Adrenal gland (tissue), 12 donors: Measurements from ENCODE around the gene MAZ. TPM values are rescaled to one million over a fixed set of nuclear protein-coding genes. Genes with fewer than 3 reads are reported as not detected.

Source experiments
- DNase-seq, 7 donors: peaks; one replicate each; pipeline ENCODE4 v3.0.0-alpha.2; 2019 to 2020
- H3K27ac ChIP-seq, 5 donors: fragments of 200-600 bp; sonication (generic) in 4 of 5; 1 replicate in 3 of 5; 2 replicates in 2 of 5; pipeline versions ENCODE4 v1.5.1 to v1.8.0; 2016 to 2020; ENCODE audit warnings: mild to moderate bottlenecking in 1 of 5
- H3K27me3 ChIP-seq: fragments of 200-600 bp; 2 replicates; pipeline ENCODE4 v1.8.0; 2021
- H3K36me3 ChIP-seq, 2 donors: fragments of 200-600 bp; replicated peaks in 1 of 2; 1 replicate in 1 of 2; 2 replicates in 1 of 2; pipeline versions ENCODE4 v1.5.1 to v1.8.0; 2018 to 2022
- H3K4me1 ChIP-seq, 2 donors: fragments of 200-600 bp; replicated peaks in 1 of 2; 1 replicate in 1 of 2; 2 replicates in 1 of 2; pipeline versions ENCODE4 v1.5.1 to v1.8.0; 2018 to 2021
- H3K4me3 ChIP-seq, 4 donors: fragments of 200-600 bp; sonication (generic) in 3 of 4; one replicate each; pipeline ENCODE4 v1.5.1; 2016 to 2018
- H3K9me3 ChIP-seq, 3 donors: fragments of 200-600 bp; sonication (generic) in 1 of 3; replicated peaks in 1 of 3; 1 replicate in 2 of 3; 2 replicates in 1 of 3; pipeline versions ENCODE4 v1.5.1 to v1.8.0; 2016 to 2021
- CTCF ChIP-seq, 6 experiments: fragments of 450-650 bp in 4 of 6; fragments of 200-600 bp in 2 of 6; sonication (generic) in 1 of 6; IDR thresholded peaks; 1 replicate in 5 of 6; 2 replicates in 1 of 6; pipeline versions ENCODE4 v1.5.1 to v1.8.0; 2016 to 2021; ENCODE audit warnings: antibody characterized with exemption in 6 of 6, mild to moderate bottlenecking in 2 of 6, moderate library complexity in 1 of 6
- POLR2A ChIP-seq, 2 donors: fragments of 450-650 bp; IDR thresholded peaks; one replicate each; pipeline ENCODE4 v1.6.1; 2017; ENCODE audit warnings: antibody characterized with exemption in 2 of 2, mild to moderate bottlenecking in 2 of 2, moderate library complexity in 1 of 2
- WGBS, 4 donors: extraction: QIAGEN DNeasy Blood & Tissue Kit in 2 of 4; methylation state at CpG; one replicate each; pipeline versions ENCODE4 v1.1.5 to v1.1.7; 2013 to 2017; 5-methylcytosine and 5-hydroxymethylcytosine counted together
- intact Hi-C, 2 donors: fragments of 100-400 bp; cut with DNase I; formaldehyde crosslinking; loops; one replicate each; pipeline versions ENCODE4 v1.14.1 to v1.15.0; 2022 to 2023
- polyA plus RNA-seq, 3 donors: library from polyadenylated mRNA; stranded (reverse); fragments of 200-250 nt in 2 of 3; fragments of 350-450 nt in 1 of 3; fragmentation: Illumina TruSeq in 1 of 3; extraction: RNeasy Lipid Tissue Mini Kit (QIAGEN cat#74804) in 1 of 3; gene quantifications; one replicate each; pipeline ENCODE4 v1.2.3, GENCODE V29; 2013 to 2014
- total RNA-seq, 9 donors: library from RNA; depleted of rRNA in 4 of 9; stranded (reverse); fragments of >200 nt in 4 of 9; fragments of 120-200 nt in 1 of 9; fragmentation: NEBNext Ultra II Directional in 1 of 9; extraction: Animal tissue kit (Norgen Biotek cat#: 25700) in 1 of 9; gene quantifications; one replicate each; pipeline versions ENCODE4 v1.1.0 to v1.2.4, GENCODE V29; 2013 to 2023
- donor health status: healthy with polysubstance abuse.
- donor health status: Bipolar disorder and iron deficiency.
- donor health status: DM: yes; HTN: yes; CAD: no.
- donor health status: DM: no; HTN: no; CAD: no.
- donor health status: DM: no; HTN: no; CAD: no.
- donor health status: DM: yes; HTN: yes; CAD: no.

Gene MAZ
- total and polyA plus RNA-seq, 12 donors = 78.8 to 304 (median 143) TPM

- DNase-seq = peak; percentile 68 to 85 (median 81)
- no peaks in the 10 kb centered on the region for H3K9me3 ChIP-seq
- intact Hi-C loops = no loop called here
- peak within 1 kb of the TSS; percentile 71 to 96 (median 91) for H3K27ac ChIP-seq
- H3K4me3 ChIP-seq = peak within 1 kb of the TSS; percentile 48 to 78 (median 62)
- H3K4me1 ChIP-seq = peaks cover 51 to 77% of the 10 kb centered on the region in 2 donors
- 0 to 1% (median 0%) methylated on average over 1 to 4 of the region's 4 CpGs for WGBS, 4 donors
- no peak for TF ChIP-seq CTCF (IDR thresholded peaks at IDR 0.05)
- peak in 1 of 2 donors; percentile 77 for TF ChIP-seq POLR2A (IDR thresholded peaks at IDR 0.05)
- peaks cover 0 to 17% of the 10 kb centered on the region in 2 donors for H3K36me3 ChIP-seq
- no peaks in the 10 kb centered on the region for H3K27me3 ChIP-seq
These were observed 14.0 kb downstream of the MAZ start, which contains the start of gene MVP for GRCh38 chr16:29820271-29820701. TSS of gene MVP (plus strand) at chr16:29820462. CDS start at chr16:29830550, 10,088 bp downstream.

GRCh38 chr16:29820730-29821642, 14.7 kb downstream of the MAZ start:
- Histone ChIP-seq H3K4me3 (peak overlapping the region; percentile 48 to 78 (median 62)), H3K9me3 (no peaks in the 10 kb centered on the region), H3K36me3 (peaks cover 0 to 17% of the 10 kb centered on the region in 2 donors), H3K4me1 (peaks cover 58 to 82% of the 10 kb centered on the region in 2 donors), H3K27ac (peak overlapping the region; percentile 71 to 96 (median 91)), H3K27me3 (no peaks in the 10 kb centered on the region)
- 9 to 32% (median 15%) methylated on average over 6 to 11 of the region's 11 CpGs for WGBS, 4 donors
- peak; percentile 27 to 74 for TF ChIP-seq POLR2A (IDR thresholded peaks at IDR 0.05)
- TF ChIP-seq CTCF (IDR thresholded peaks at IDR 0.05) = no peak
- DNase-seq = peak; percentile 63 to 89 (median 85)
- intact Hi-C loops = no loop called here

GRCh38 chr16:29821643-29822115, 15.3 kb downstream of the MAZ start:
- intact Hi-C loops = no loop called here
- Histone ChIP-seq H3K27ac (peak overlapping the region; percentile 71 to 96 (median 91)), H3K4me1 (peaks cover 64 to 89% of the 10 kb centered on the region in 2 donors), H3K36me3 (peaks cover 0 to 17% of the 10 kb centered on the region in 2 donors), H3K27me3 (no peaks in the 10 kb centered on the region), H3K4me3 (peak overlapping the region in 3 of 4 donors; percentile 51 to 78 (median 74)), H3K9me3 (no peaks in the 10 kb centered on the region)
- 21 to 26% (median 25%) methylated on average over 7 of the region's 7 CpGs for WGBS, 4 donors
- no peak for TF ChIP-seq CTCF (IDR thresholded peaks at IDR 0.05)
- peak in 1 of 2 donors; percentile 4 for TF ChIP-seq POLR2A (IDR thresholded peaks at IDR 0.05)
- peak in 5 of 7 donors; percentile 52 to 62 (median 57) for DNase-seq

- 17 to 32% (median 28%) methylated on average over 7 of the region's 7 CpGs for WGBS, 4 donors
- intact Hi-C loops = no loop called here
- Histone ChIP-seq H3K9me3 (no peaks in the 10 kb centered on the region), H3K27me3 (no peaks in the 10 kb centered on the region), H3K4me1 (peaks cover 65 to 91% of the 10 kb centered on the region in 2 donors), H3K36me3 (peaks cover 0 to 1% of the 10 kb centered on the region in 2 donors), H3K4me3 (peak overlapping the region in 1 of 4 donors; percentile 33), H3K27ac (peak overlapping the region; percentile 86 to 97 (median 93))
- TF ChIP-seq CTCF (IDR thresholded peaks at IDR 0.05) (no peak), POLR2A (IDR thresholded peaks at IDR 0.05) (peak in 1 of 2 donors; percentile 90)
- peak in 5 of 7 donors; percentile 47 to 66 (median 56) for DNase-seq
These were observed 18.3 kb downstream of the MAZ start for GRCh38 chr16:29824589-29825144.
